ENCODE measurements around the gene GDNF. TPM values are rescaled to one million over a fixed set of nuclear protein-coding genes. Genes with fewer than 3 reads are reported as not detected.

The GDNF gene, protein sequence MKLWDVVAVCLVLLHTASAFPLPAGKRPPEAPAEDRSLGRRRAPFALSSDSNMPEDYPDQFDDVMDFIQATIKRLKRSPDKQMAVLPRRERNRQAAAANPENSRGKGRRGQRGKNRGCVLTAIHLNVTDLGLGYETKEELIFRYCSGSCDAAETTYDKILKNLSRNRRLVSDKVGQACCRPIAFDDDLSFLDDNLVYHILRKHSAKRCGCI
- total RNA-seq = under 1 TPM in 8 of 9 donors, not detected in 1; 0.06 to 0.98 (median 0.31) TPM
- under 1 TPM; 0.10 to 0.48 (median 0.35) TPM for polyA plus RNA-seq
- long read RNA-seq, donor 1 = 0 reads
- long read RNA-seq, donor 2 = 0 reads
- long read RNA-seq, donor 3 = 0 reads
- long read RNA-seq, donor 4 = 0 reads
- long read RNA-seq, donor 5, partial matches to known transcripts = 0 of 1 reads
- long read RNA-seq, donor 5, other reads (novel, unspliced or antisense) = 1 of 1 reads
- long read RNA-seq, donor 6 = 0 reads
- long read RNA-seq, donor 7 = 0 reads
- long read RNA-seq, donor 8 = 0 reads
- long read RNA-seq, donor 9 = 0 reads
- long read RNA-seq, donor 10 = 0 reads

DNA sequence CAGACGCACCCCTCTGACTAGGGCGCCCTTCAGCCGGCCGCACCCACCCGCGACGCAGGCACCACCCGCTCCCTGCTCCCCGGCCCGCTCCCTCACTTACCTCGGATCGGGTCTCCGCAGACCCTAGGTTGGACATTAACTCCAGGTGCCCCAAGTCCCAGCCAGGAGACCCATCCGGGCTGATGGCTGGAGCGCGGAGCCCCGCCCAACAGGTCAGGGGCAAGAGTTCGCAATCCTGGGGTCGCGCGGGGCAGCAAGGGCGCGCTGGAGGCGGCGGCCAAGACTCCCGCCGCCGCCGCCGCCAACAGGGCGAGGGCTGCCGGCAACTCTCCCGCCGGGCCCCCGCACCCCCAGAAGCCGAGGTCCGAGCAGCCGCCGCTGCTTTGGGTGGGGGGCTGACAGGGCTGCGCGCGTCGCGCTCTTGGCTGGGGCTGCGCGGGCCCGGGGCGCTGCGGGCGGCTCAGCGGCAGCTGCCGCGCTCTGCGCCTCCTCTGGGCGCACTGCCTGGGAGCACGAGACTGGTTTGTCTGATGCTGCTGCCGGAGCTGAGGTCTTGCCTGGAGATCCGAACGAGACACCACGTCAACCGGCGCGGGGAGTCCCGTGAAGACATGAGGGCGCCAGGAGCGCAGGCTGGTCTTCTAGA lies at the start of gene GDNF:
GDNF (minus strand) TSS at position 635 of the 646 bp plus-strand sequence. CDS start 5,245 bp downstream, outside the sequence.
- Histone ChIP-seq H3K27me3 (peaks cover 75% of the 10 kb centered on the region), H3K4me1 (replicated peaks in 1 of 2) (peaks cover 17 to 40% of the 10 kb centered on the region in 2 donors), H3K27ac (peak within 1 kb of the TSS in 1 of 5 donors; percentile 58), H3K4me3 (peak within 1 kb of the TSS in 1 of 4 donors; percentile 44), H3K36me3 (replicated peaks in 1 of 2) (no peaks in the 10 kb centered on the region), H3K9me3 (replicated peaks in 1 of 3) (no peaks in the 10 kb centered on the region)
- no peak for TF ChIP-seq POLR2A (IDR thresholded peaks at IDR 0.05)
- intact Hi-C loops (cut with DNase I) = loop anchor here in 1 of 2 donors (5.0 kb wide), 1 partner anchor 353 kb away; no protein-coding TSS in a partner anchor
- 1 to 7% (median 3%) methylated on average over 12 to 66 of the region's 66 CpGs for WGBS, 4 donors
- DNase-seq = peak in 6 of 7 donors; percentile 40 to 66 (median 50)

DNA sequence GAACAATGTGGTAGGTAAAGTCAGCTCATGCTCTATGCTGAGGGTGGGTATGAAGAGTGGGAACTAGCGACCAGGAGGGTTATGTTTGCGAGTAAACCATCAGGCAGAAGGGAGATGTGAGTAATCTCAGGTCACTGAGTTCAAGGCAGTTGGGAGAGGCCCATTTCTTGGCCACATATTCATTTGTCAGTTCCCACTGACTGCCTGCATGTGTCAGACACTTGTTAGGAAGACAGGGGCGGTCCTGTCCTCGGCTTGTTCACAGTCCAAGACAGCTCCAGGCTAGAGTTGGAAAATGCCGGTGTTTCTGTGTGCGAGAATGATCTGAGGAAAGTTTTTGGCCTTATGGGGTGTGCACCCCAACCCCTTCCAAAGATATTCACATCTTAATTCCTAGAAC lies 48.6 kb upstream of the GDNF start:
- Histone ChIP-seq H3K4me3 (no peak overlapping the region), H3K9me3 (replicated peaks in 1 of 3) (no peaks in the 10 kb centered on the region), H3K4me1 (replicated peaks in 1 of 2) (no peaks in the 10 kb centered on the region), H3K36me3 (replicated peaks in 1 of 2) (no peaks in the 10 kb centered on the region), H3K27ac (no peak overlapping the region), H3K27me3 (no peaks in the 10 kb centered on the region)
- intact Hi-C loops (cut with DNase I) = no loop called here
- TF ChIP-seq POLR2A (IDR thresholded peaks at IDR 0.05) = no peak
- TF ChIP-seq, protein P1, sequence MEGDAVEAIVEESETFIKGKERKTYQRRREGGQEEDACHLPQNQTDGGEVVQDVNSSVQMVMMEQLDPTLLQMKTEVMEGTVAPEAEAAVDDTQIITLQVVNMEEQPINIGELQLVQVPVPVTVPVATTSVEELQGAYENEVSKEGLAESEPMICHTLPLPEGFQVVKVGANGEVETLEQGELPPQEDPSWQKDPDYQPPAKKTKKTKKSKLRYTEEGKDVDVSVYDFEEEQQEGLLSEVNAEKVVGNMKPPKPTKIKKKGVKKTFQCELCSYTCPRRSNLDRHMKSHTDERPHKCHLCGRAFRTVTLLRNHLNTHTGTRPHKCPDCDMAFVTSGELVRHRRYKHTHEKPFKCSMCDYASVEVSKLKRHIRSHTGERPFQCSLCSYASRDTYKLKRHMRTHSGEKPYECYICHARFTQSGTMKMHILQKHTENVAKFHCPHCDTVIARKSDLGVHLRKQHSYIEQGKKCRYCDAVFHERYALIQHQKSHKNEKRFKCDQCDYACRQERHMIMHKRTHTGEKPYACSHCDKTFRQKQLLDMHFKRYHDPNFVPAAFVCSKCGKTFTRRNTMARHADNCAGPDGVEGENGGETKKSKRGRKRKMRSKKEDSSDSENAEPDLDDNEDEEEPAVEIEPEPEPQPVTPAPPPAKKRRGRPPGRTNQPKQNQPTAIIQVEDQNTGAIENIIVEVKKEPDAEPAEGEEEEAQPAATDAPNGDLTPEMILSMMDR (IDR thresholded peaks at IDR 0.05) = no peak
- peak in 3 of 7 donors; percentile 13 to 27 (median 22) for DNase-seq
- WGBS, 4 donors = 43 to 69% (median 66%) methylated on average over 4 to 6 of the region's 6 CpGs

DNA sequence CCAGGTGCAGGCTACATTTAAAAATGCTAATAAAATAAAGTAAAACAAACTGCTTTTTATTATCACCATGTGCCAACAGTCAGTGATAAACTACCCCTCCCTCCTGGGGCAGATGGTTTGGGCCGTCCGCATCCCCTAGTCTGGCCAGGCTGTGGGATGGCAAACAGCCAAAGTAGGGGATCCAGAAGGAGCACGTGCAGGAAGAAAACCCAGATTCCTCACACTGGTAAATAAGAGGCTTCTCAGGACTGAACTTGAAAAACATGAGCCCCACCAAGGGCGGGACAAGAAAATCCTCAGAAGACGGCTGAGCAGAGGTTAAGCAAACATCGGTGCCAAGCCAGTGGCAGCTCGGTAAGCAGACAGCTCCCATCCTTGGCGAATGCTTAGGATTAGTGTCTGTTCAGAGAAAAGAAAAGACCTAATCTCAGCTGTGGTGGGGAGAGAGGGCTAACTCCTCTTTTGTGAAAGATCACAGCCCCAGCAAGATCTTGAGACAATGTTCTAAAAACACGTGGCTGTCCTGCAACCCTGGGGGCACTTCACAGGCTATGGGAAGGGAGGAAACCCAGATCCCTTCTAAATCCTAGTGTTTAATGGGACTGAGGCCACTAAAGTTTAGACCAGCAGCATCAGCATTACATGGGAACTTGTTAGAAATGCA lies 46.5 kb upstream of the GDNF start:
- whole genome bisulfite sequencing, 4 donors = 36 to 47% (median 42%) methylated on average over 9 of the region's 9 CpGs
- TF ChIP-seq, protein P1 (IDR thresholded peaks at IDR 0.05) = no peak
- no peak for TF ChIP-seq POLR2A (IDR thresholded peaks at IDR 0.05)
- no peak overlapping the region for H3K4me3 ChIP-seq
- no peaks in the 10 kb centered on the region for H3K36me3 ChIP-seq (replicated peaks in 1 of 2)
- H3K27ac ChIP-seq = no peak overlapping the region
- H3K4me1 ChIP-seq (replicated peaks in 1 of 2) = no peaks in the 10 kb centered on the region
- no peak for DNase-seq
- H3K9me3 ChIP-seq (replicated peaks in 1 of 3) = no peaks in the 10 kb centered on the region
- intact Hi-C loops (cut with DNase I) = no loop called here
- no peaks in the 10 kb centered on the region for H3K27me3 ChIP-seq

DNA sequence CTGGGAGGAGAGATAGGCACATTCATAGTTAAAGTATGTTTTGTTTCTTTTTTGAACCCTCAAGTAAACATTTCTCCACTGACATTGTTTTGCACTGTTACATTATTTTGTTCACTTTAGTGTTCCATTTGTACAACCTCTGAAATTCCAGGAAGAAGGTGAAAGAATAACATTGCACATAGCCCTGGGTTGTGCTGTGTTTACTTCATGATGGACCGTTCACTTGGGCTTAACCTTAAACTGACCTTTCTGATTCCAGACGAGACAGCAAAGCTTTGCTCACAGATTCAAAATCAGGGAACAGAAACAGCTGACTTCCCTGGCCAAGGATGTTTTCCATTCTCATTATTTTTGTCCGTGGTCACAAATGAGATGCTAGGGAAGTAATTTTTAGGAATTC lies 42.8 kb upstream of the GDNF start:
- 19 to 31% (median 22%) methylated on average over 3 of the region's 3 CpGs for WGBS, 4 donors
- Histone ChIP-seq H3K9me3 (replicated peaks in 1 of 3) (no peaks in the 10 kb centered on the region), H3K27me3 (no peaks in the 10 kb centered on the region), H3K4me1 (replicated peaks in 1 of 2) (no peaks in the 10 kb centered on the region), H3K27ac (no peak overlapping the region), H3K36me3 (replicated peaks in 1 of 2) (no peaks in the 10 kb centered on the region), H3K4me3 (no peak overlapping the region)
- TF ChIP-seq, protein P1 (IDR thresholded peaks at IDR 0.05) = no peak
- TF ChIP-seq POLR2A (IDR thresholded peaks at IDR 0.05) = no peak
- no peak for DNase-seq
- intact Hi-C loops (cut with DNase I) = no loop called here

Data from adrenal gland (tissue), 19 donors.